Activated B cell treated with CpG ODN at 0.5 μM for 24 hours (primary cell): ENCODE results near the gene SDR42E2. TPM values are rescaled to one million over a fixed set of nuclear protein-coding genes. Genes with fewer than 3 reads are reported as not detected.

ENCODE experiments used
- ATAC-seq: fragments of 200-7000 bp; cut with Tn5 transposase; one replicate; pipeline ENCODE4 v1.10.0; 2021; ENCODE audit warnings: low read depth, mild to moderate bottlenecking, moderate library complexity
- CTCF ChIA-PET: fragments of 350-600 bp; sonication (Branson Sonifier 250); formaldehyde crosslinking; loops from one replicate; lab custom pipeline; 2021; ENCODE audit warnings: antibody characterized with exemption; lab: Charles Lee
- POLR2A ChIA-PET: fragments of 350-600 bp; sonication (Branson Sonifier 250); formaldehyde crosslinking; loops from one replicate; lab custom pipeline; 2021; ENCODE audit warnings: antibody characterized with exemption; lab: Charles Lee
- DNase-seq: peaks from one replicate; pipeline ENCODE4 v3.0.0; 2022
- H3K27ac Mint-ChIP-seq: one replicate; pipeline ENCODE4 v1.8.0; 2020; ENCODE audit warnings: mixed read lengths
- H3K27me3 Mint-ChIP-seq: one replicate; pipeline ENCODE4 v1.8.0; 2021; ENCODE audit warnings: mixed read lengths
- H3K36me3 Mint-ChIP-seq: one replicate; pipeline ENCODE4 v1.8.0; 2021; ENCODE audit warnings: low read depth, mixed read lengths
- H3K4me1 Mint-ChIP-seq: one replicate; pipeline ENCODE4 v1.8.0; 2021; ENCODE audit warnings: mixed read lengths
- H3K4me3 Mint-ChIP-seq: one replicate; pipeline ENCODE4 v1.8.0; 2020; ENCODE audit warnings: mild to moderate bottlenecking, mixed read lengths
- H3K9me3 Mint-ChIP-seq: one replicate; pipeline ENCODE4 v1.8.0; 2020; ENCODE audit warnings: mixed read lengths
- intact Hi-C: fragments of 100-400 bp; cut with micrococcal nuclease; formaldehyde crosslinking; loops from one replicate; pipeline ENCODE4 v1.15.1; 2024
- total RNA-seq: library from RNA; stranded (reverse); gene quantifications from 2 replicates; pipeline ENCODE4 v1.2.3, GENCODE V29; 2022
- TF ChIP-seq, protein P1 (sequence below): fragments of 200-600 bp; IDR thresholded peaks from one replicate; pipeline ENCODE4 v1.8.0; 2022; ENCODE audit warnings: antibody characterized with exemption, mild to moderate bottlenecking

SDR42E2 gene
- total RNA-seq, 1 donor from 2014 or later = 0.18 TPM

DNA sequence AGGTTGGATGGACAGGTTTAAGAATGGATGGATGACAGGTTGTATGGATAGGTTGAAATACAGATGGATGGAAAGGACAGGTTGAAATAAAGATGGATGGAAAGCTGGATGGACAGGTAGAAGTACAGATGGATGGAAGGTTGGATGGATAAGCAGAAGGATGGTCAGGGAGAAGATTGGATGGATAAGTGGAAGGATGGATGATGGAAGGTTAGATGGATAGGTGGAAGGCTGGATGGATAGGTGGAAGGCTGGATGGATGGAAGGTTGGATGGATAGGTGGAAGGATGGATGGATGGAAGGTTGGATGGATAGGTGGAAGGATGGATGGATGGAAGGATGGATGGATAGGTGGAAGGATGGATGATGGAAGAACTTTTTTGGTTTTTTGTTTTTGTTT is 905 bp upstream of the SDR42E2 start:
- Mint-ChIP-seq H3K9me3 (no peaks in the 10 kb centered on the region), H3K27ac (no peak overlapping the region), H3K27me3 (peaks cover 24% of the 10 kb centered on the region), H3K36me3 (no peaks in the 10 kb centered on the region), H3K4me1 (peaks cover 4% of the 10 kb centered on the region), H3K4me3 (no peak overlapping the region)
- ATAC-seq (no peak), DNase-seq (no peak)
- POLR2A ChIA-PET = no interaction called here
- TF ChIP-seq, protein P1, sequence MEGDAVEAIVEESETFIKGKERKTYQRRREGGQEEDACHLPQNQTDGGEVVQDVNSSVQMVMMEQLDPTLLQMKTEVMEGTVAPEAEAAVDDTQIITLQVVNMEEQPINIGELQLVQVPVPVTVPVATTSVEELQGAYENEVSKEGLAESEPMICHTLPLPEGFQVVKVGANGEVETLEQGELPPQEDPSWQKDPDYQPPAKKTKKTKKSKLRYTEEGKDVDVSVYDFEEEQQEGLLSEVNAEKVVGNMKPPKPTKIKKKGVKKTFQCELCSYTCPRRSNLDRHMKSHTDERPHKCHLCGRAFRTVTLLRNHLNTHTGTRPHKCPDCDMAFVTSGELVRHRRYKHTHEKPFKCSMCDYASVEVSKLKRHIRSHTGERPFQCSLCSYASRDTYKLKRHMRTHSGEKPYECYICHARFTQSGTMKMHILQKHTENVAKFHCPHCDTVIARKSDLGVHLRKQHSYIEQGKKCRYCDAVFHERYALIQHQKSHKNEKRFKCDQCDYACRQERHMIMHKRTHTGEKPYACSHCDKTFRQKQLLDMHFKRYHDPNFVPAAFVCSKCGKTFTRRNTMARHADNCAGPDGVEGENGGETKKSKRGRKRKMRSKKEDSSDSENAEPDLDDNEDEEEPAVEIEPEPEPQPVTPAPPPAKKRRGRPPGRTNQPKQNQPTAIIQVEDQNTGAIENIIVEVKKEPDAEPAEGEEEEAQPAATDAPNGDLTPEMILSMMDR = no peak
- intact Hi-C loops = no loop called here
- CTCF ChIA-PET = no interaction called here

DNA sequence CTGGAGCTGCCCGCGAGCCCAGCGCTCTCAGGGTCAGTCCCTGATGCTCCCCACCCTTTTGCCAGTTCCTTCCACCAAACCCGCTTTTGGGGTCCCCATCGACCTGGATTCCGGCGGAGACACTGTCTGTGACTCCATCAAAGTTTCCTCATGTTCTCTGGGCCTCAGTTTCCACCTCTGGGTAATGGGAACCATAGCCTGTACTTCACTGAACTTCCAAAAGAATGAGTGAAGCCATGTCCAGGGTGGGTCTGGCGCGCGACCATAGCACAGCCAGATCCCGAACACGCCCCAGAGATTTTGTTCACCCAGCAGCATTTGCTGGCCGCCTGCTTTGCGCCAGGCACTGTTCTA is 327 bp downstream of the SDR42E2 start:
- no peak for ATAC-seq
- no peaks in the 10 kb centered on the region for H3K36me3 Mint-ChIP-seq
- H3K4me1 Mint-ChIP-seq = peaks cover 4% of the 10 kb centered on the region
- no peak for DNase-seq
- H3K27ac Mint-ChIP-seq = no peak overlapping the region
- H3K4me3 Mint-ChIP-seq = no peak overlapping the region
- CTCF ChIA-PET = no interaction called here
- intact Hi-C loops = no loop called here
- H3K9me3 Mint-ChIP-seq = no peaks in the 10 kb centered on the region
- POLR2A ChIA-PET = no interaction called here
- peaks cover 24% of the 10 kb centered on the region for H3K27me3 Mint-ChIP-seq
- TF ChIP-seq, protein P1 = no peak

DNA sequence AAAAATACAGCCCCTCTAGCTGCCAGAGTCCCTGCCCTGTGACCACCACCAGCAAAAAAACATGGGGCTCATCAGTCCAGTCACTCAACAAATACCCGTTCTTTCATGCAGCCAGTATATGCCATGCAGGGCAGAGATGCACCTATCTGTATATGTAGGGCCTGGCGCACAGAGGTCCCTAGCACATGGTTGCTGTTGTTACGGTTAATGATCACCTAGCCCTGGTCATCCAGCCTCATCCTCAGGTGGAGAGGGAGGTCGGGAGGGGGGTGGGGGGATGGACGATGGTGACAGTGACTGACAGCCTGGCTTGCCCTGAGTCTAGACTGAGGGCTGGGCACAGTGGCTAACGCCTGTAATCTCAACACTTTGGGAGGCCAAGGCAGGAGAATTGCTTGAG is 1.5 kb downstream of the SDR42E2 start:
- Mint-ChIP-seq H3K4me3 (no peak overlapping the region), H3K4me1 (peaks cover 4% of the 10 kb centered on the region), H3K36me3 (no peaks in the 10 kb centered on the region), H3K9me3 (no peaks in the 10 kb centered on the region), H3K27ac (no peak overlapping the region), H3K27me3 (peaks cover 23% of the 10 kb centered on the region)
- TF ChIP-seq, protein P1 = no peak
- POLR2A ChIA-PET = no interaction called here
- ATAC-seq (no peak), DNase-seq (no peak)
- CTCF ChIA-PET = no interaction called here
- intact Hi-C loops = no loop called here

DNA sequence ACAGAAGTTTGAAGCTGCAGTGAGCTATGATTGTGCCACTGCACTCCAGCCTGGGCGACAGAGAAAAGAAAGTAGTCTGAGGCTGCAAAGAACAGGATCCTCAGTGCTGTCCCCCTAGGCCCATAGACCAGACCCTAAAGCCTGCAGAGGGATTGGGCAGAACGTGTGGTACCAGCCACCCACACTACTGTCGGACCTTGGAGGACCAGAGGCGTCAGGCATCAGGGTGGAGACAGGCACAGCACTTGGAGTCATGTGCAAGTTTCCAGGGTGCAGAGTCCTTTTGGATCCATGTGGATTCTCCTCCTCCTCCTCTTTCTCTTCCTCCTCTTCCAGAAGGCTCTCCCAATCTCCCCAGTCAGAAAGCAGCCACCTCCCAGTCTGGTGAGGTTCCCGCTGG is 2.2 kb downstream of the SDR42E2 start:
- no peak for ATAC-seq
- TF ChIP-seq, protein P1 = no peak
- no peak for DNase-seq
- Mint-ChIP-seq H3K36me3 (no peaks in the 10 kb centered on the region), H3K27ac (no peak overlapping the region), H3K4me3 (no peak overlapping the region), H3K4me1 (peaks cover 4% of the 10 kb centered on the region), H3K27me3 (peaks cover 21% of the 10 kb centered on the region), H3K9me3 (no peaks in the 10 kb centered on the region)
- ChIA-PET POLR2A (no interaction called here), CTCF (no interaction called here)
- intact Hi-C loops = no loop called here

DNA sequence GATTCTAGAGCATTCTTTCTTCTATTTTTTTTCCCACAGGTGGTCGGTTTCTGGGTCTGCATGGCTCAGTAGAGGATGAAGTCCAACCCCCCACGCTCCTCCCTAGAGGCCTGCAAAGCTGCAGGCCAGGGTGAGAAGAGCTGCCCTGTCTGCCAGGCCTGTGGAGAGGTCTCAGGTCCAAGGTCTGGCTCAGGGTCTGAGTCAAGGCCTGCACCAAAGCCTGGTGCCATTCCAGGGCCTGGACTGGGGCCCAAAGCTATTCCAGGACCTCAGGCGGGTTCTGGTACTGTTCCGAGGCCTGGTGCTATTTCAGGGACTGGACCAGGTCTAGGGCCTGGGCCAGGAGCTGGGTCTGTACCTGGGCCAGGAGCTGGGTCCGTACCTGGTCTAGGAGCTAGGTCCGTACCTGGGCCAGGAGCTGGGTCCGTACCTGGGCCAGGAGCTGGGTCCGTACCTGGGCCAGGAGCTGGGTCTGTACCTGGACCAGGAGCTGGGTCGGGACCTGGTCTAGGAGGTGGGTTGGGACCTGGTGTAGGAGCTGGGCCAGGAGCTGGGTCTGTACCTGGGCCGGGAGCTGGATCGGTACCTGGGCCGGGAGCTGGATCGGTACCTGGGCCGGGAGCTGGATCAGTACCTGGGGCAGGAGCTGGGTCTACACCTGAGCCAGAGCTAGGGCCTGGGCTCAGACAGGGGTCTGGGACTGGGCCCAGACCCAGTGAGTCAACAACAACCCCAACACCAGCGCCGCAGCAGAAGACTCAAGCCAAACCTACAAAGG is 3.4 kb downstream of the SDR42E2 start:
- peaks cover 4% of the 10 kb centered on the region for H3K4me1 Mint-ChIP-seq
- intact Hi-C loops = no loop called here
- H3K27me3 Mint-ChIP-seq = peaks cover 11% of the 10 kb centered on the region
- no peak overlapping the region for H3K4me3 Mint-ChIP-seq
- no peaks in the 10 kb centered on the region for H3K36me3 Mint-ChIP-seq
- H3K9me3 Mint-ChIP-seq = no peaks in the 10 kb centered on the region
- ATAC-seq (no peak), DNase-seq (no peak)
- ChIA-PET CTCF (no interaction called here), POLR2A (no interaction called here)
- H3K27ac Mint-ChIP-seq = no peak overlapping the region
- TF ChIP-seq, protein P1 = no peak
